PFSK-1 (cell line): ENCODE measurements around the gene SCAANT1.

Experiments
- FOXP2 ChIP-seq: optimal IDR thresholded peaks from 2 replicates; pipeline ENCODE3; 2011; ENCODE audit warnings: borderline replicate concordance, control low read depth, inconsistent platforms; ENCODE audit not compliant: insufficient read depth; ENCODE audit errors: extremely low read length, extremely low read depth
- POLR2AphosphoS5 ChIP-seq: IDR thresholded peaks from 2 replicates; pipeline ENCODE4 v1.6.1; 2012; ENCODE audit warnings: low read depth, mild to moderate bottlenecking, control low read depth, low read length, moderate library complexity
- SIN3A ChIP-seq: IDR thresholded peaks from 2 replicates; pipeline ENCODE4 v1.6.1; 2012; ENCODE audit warnings: mild to moderate bottlenecking, low read length, moderate library complexity, borderline replicate concordance; ENCODE audit not compliant: insufficient read depth
- TAF1 ChIP-seq: IDR thresholded peaks from 2 replicates; pipeline ENCODE4 v1.6.1; 2012; ENCODE audit warnings: low read length, control low read depth, borderline replicate concordance; ENCODE audit not compliant: insufficient read depth
- TF ChIP-seq, protein P1 (sequence below), 2 experiments: IDR thresholded peaks; 2 replicates each; pipeline versions ENCODE4 v1.6.1 to v1.8.0; 2011 to 2012; ENCODE audit warnings: low read depth in 2 of 2, low read length in 2 of 2, control low read depth in 1 of 2, inconsistent platforms in 1 of 2, mild to moderate bottlenecking in 1 of 2, moderate library complexity in 1 of 2; ENCODE audit not compliant: insufficient read depth in 1 of 2

DNA sequence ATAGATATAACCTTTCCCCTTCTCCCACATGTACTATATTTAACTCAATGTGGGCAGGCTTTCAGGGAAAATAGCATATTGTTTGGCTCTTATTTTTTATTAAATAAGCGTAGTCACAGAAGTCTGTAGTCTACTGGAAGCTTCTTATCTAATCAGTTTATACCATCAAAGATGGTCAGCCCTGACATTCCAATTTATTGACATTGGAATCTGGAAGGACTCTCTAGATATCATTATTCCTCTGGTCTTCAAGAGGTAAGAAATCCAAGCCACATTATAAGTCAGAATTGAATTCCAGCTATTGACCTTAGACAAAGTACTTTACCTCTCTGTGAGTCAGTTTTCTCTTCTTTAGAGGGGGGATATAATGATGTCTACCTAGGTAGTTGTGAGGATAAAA lies 38.5 kb upstream of the SCAANT1 start:
- TF ChIP-seq, protein P1, sequence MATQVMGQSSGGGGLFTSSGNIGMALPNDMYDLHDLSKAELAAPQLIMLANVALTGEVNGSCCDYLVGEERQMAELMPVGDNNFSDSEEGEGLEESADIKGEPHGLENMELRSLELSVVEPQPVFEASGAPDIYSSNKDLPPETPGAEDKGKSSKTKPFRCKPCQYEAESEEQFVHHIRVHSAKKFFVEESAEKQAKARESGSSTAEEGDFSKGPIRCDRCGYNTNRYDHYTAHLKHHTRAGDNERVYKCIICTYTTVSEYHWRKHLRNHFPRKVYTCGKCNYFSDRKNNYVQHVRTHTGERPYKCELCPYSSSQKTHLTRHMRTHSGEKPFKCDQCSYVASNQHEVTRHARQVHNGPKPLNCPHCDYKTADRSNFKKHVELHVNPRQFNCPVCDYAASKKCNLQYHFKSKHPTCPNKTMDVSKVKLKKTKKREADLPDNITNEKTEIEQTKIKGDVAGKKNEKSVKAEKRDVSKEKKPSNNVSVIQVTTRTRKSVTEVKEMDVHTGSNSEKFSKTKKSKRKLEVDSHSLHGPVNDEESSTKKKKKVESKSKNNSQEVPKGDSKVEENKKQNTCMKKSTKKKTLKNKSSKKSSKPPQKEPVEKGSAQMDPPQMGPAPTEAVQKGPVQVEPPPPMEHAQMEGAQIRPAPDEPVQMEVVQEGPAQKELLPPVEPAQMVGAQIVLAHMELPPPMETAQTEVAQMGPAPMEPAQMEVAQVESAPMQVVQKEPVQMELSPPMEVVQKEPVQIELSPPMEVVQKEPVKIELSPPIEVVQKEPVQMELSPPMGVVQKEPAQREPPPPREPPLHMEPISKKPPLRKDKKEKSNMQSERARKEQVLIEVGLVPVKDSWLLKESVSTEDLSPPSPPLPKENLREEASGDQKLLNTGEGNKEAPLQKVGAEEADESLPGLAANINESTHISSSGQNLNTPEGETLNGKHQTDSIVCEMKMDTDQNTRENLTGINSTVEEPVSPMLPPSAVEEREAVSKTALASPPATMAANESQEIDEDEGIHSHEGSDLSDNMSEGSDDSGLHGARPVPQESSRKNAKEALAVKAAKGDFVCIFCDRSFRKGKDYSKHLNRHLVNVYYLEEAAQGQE (IDR thresholded peaks at IDR 0.05; ENCODE audit: insufficient read depth in 1 of 2, low read depth in 2 of 2, low read length in 2 of 2) = no peak
- TF ChIP-seq POLR2AphosphoS5 (no peak), SIN3A (no peak), TAF1 (no peak), FOXP2 (no peak)
